CD14-positive monocyte (primary cell): ENCODE results near the gene TMEM88. TPM values are rescaled to one million over a fixed set of nuclear protein-coding genes. Genes with fewer than 3 reads are reported as not detected.

ENCODE experiments used
- DNase-seq, 3 donors: peaks; one replicate each; pipeline ENCODE4 v3.0.0-alpha.2; 2011 to 2022
- H2AFZ ChIP-seq: 2 replicates; pipeline ENCODE4 v1.6.0; 2012; ENCODE audit warnings: mild to moderate bottlenecking, low read depth, low read length, inconsistent platforms; ENCODE audit not compliant: insufficient read depth, poor library complexity, severe bottlenecking
- H3K27ac ChIP-seq, 2 donors: 1 replicate in 1 of 2; 2 replicates in 1 of 2; pipeline ENCODE4 v1.5.1; 2012 to 2013; ENCODE audit warnings: low read length in 2 of 2, control low read depth in 1 of 2, inconsistent platforms in 1 of 2, low read depth in 1 of 2, mild to moderate bottlenecking in 1 of 2
- H3K27me3 ChIP-seq, 2 donors: one replicate each; pipeline versions ENCODE4 v1.6.0 to v1.6.1; 2011 to 2013; ENCODE audit warnings: low read length in 2 of 2; ENCODE audit not compliant: control insufficient read depth in 2 of 2, insufficient read depth in 2 of 2
- H3K36me3 ChIP-seq, 2 donors: replicated peaks in 1 of 2; 1 replicate in 1 of 2; 2 replicates in 1 of 2; pipeline versions ENCODE4 v1.5.1 to v1.6.1; 2012 to 2013; ENCODE audit warnings: low read length in 2 of 2, control low read depth in 1 of 2, inconsistent platforms in 1 of 2, mild to moderate bottlenecking in 1 of 2; ENCODE audit not compliant: insufficient read depth in 2 of 2, control insufficient read depth in 1 of 2
- H3K4me1 ChIP-seq, 2 donors: 1 replicate in 1 of 2; 2 replicates in 1 of 2; pipeline versions ENCODE4 v1.5.1 to v1.6.1; 2012 to 2013; ENCODE audit warnings: low read length in 2 of 2, control low read depth in 1 of 2, inconsistent platforms in 1 of 2, mild to moderate bottlenecking in 1 of 2, moderate library complexity in 1 of 2; ENCODE audit not compliant: insufficient read depth in 2 of 2, control insufficient read depth in 1 of 2
- H3K4me2 ChIP-seq: replicated peaks from 2 replicates; pipeline ENCODE3; 2012; ENCODE audit warnings: low read length, moderate library complexity, mild to moderate bottlenecking; ENCODE audit not compliant: poor library complexity, severe bottlenecking; ENCODE audit errors: extremely low read depth
- H3K4me3 ChIP-seq, 3 experiments: fragments of 200-600 bp in 1 of 3; sonication (generic) in 1 of 3; replicated peaks in 1 of 3; 1 replicate in 2 of 3; 2 replicates in 1 of 3; pipeline ENCODE4 v1.5.1; 2011 to 2013; ENCODE audit warnings: low read length in 3 of 3, mild to moderate bottlenecking in 3 of 3, control low read depth in 2 of 3, low read depth in 2 of 3, inconsistent platforms in 1 of 3, moderate library complexity in 1 of 3
- H3K79me2 ChIP-seq: 2 replicates; pipeline ENCODE4 v1.6.0; 2012; ENCODE audit warnings: mild to moderate bottlenecking, control low read depth, inconsistent platforms, low read length, moderate library complexity; ENCODE audit not compliant: insufficient read depth
- H3K9ac ChIP-seq: 2 replicates; pipeline ENCODE4 v1.6.0; 2017; ENCODE audit warnings: low read length, mild to moderate bottlenecking; ENCODE audit not compliant: insufficient read depth, poor library complexity, severe bottlenecking
- H3K9me3 ChIP-seq, 2 donors: replicated peaks in 1 of 2; 1 replicate in 1 of 2; 2 replicates in 1 of 2; pipeline versions ENCODE4 v1.5.1 to v1.6.1; 2012 to 2013; ENCODE audit warnings: low read length in 2 of 2, control low read depth in 1 of 2; ENCODE audit not compliant: control insufficient read depth in 1 of 2, insufficient read depth in 1 of 2
- H4K20me1 ChIP-seq: 2 replicates; pipeline ENCODE4 v1.6.0; 2012; ENCODE audit warnings: mild to moderate bottlenecking, low read length, control low read depth, moderate library complexity; ENCODE audit not compliant: insufficient read depth
- H3K27ac Mint-ChIP-seq, 7 donors: one replicate each; pipeline ENCODE4 v1.8.0; 2020; ENCODE audit warnings: mild to moderate bottlenecking in 7 of 7, mixed read lengths in 7 of 7, moderate library complexity in 6 of 7, inconsistent platforms in 2 of 7
- H3K27me3 Mint-ChIP-seq, 3 donors: one replicate each; pipeline ENCODE4 v1.8.0; 2021 to 2022; ENCODE audit warnings: low read depth in 3 of 3, mild to moderate bottlenecking in 3 of 3, mixed read lengths in 3 of 3, moderate library complexity in 3 of 3, inconsistent platforms in 1 of 3
- H3K36me3 Mint-ChIP-seq, 2 donors: one replicate each; pipeline ENCODE4 v1.8.0; 2020; ENCODE audit warnings: mixed read lengths in 2 of 2, inconsistent platforms in 1 of 2, mild to moderate bottlenecking in 1 of 2
- H3K4me1 Mint-ChIP-seq: one replicate; pipeline ENCODE4 v1.8.0; 2020; ENCODE audit warnings: mild to moderate bottlenecking, mixed read lengths
- H3K4me3 Mint-ChIP-seq, 2 donors: one replicate each; pipeline ENCODE4 v1.8.0; 2020; ENCODE audit warnings: mild to moderate bottlenecking in 2 of 2, mixed read lengths in 2 of 2, moderate library complexity in 1 of 2
- H3K9me3 Mint-ChIP-seq, 7 donors: one replicate each; pipeline ENCODE4 v1.8.0; 2020 to 2022; ENCODE audit warnings: mixed read lengths in 7 of 7, mild to moderate bottlenecking in 6 of 7, moderate library complexity in 6 of 7, inconsistent platforms in 2 of 7
- WGBS: methylation state at CpG from one replicate; pipeline ENCODE4 v1.1.5; 2013; ENCODE audit warnings: missing lambda C conversion rate; ENCODE audit not compliant: insufficient coverage; 5-methylcytosine and 5-hydroxymethylcytosine counted together
- intact Hi-C, 2 donors: fragments of 100-400 bp; cut with micrococcal nuclease; formaldehyde crosslinking; loops; one replicate each; pipeline versions ENCODE4 v1.15.0 to v1.15.1; 2023
- polyA plus RNA-seq, 3 donors: library from polyadenylated mRNA; depleted of rRNA in 1 of 3; unstranded in 2 of 3; stranded (reverse) in 1 of 3; fragments of 300-500 nt in 2 of 3; fragments of >200 nt in 1 of 3; fragmentation: Illumina TruSeq in 2 of 3; gene quantifications; 1 replicate in 2 of 3; 2 replicates in 1 of 3; pipeline ENCODE4 v1.2.3, GENCODE V29; 2012 to 2021
- TF ChIP-seq, protein P1 (sequence below): fragments of 200-600 bp; IDR thresholded peaks from one replicate; pipeline ENCODE4 v1.8.0; 2022; ENCODE audit warnings: antibody characterized with exemption, mild to moderate bottlenecking

Gene TMEM88
- polyA plus RNA-seq, 3 donors = 10.2 TPM; not detected in 2

GRCh38 chr17:7843536-7844291 is 11.2 kb upstream of the TMEM88 start:
- peaks cover 51% of the 10 kb centered on the region for H4K20me1 ChIP-seq
- peaks cover 0 to 5% (median 0%) of the 10 kb centered on the region in 7 donors for H3K9me3 Mint-ChIP-seq
- peak overlapping the region; percentile 78 for H3K4me2 ChIP-seq
- TF ChIP-seq, protein P1, sequence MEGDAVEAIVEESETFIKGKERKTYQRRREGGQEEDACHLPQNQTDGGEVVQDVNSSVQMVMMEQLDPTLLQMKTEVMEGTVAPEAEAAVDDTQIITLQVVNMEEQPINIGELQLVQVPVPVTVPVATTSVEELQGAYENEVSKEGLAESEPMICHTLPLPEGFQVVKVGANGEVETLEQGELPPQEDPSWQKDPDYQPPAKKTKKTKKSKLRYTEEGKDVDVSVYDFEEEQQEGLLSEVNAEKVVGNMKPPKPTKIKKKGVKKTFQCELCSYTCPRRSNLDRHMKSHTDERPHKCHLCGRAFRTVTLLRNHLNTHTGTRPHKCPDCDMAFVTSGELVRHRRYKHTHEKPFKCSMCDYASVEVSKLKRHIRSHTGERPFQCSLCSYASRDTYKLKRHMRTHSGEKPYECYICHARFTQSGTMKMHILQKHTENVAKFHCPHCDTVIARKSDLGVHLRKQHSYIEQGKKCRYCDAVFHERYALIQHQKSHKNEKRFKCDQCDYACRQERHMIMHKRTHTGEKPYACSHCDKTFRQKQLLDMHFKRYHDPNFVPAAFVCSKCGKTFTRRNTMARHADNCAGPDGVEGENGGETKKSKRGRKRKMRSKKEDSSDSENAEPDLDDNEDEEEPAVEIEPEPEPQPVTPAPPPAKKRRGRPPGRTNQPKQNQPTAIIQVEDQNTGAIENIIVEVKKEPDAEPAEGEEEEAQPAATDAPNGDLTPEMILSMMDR = no peak
- peaks cover 33 to 36% of the 10 kb centered on the region in 2 donors for H3K36me3 ChIP-seq
- H3K79me2 ChIP-seq = peaks cover 69% of the 10 kb centered on the region
- H3K27me3 Mint-ChIP-seq = peaks cover 0 to 16% (median 6%) of the 10 kb centered on the region in 3 donors
- H3K36me3 Mint-ChIP-seq = peaks cover 40 to 64% of the 10 kb centered on the region in 2 donors
- no peaks in the 10 kb centered on the region for H3K9me3 ChIP-seq
- H3K4me1 ChIP-seq = peaks cover 39 to 41% of the 10 kb centered on the region in 2 donors
- peak; percentile 94 to 99 (median 98) for DNase-seq
- peak overlapping the region; percentile 79 to 92 (median 81) for H3K4me3 ChIP-seq
- peak overlapping the region; percentile 97 to 100 (median 100) for H3K27ac Mint-ChIP-seq
- peak overlapping the region; percentile 98 to 100 for H3K27ac ChIP-seq
- WGBS = under 1% methylated on average over 49 of the region's 61 CpGs
- H2AFZ ChIP-seq = no peak overlapping the region
- peaks cover 34% of the 10 kb centered on the region for H3K4me1 Mint-ChIP-seq
- intact Hi-C loops = loop anchor here (1.0 to 5.0 kb wide), 8 partner anchors 8 to 361 kb away; partner anchors contain the start of genes CD68 (in 2 of the 2), NAA38 (in 2 of the 2), CNTROB (in 1 of the 2) and KDM6B (in 1 of the 2)
- H3K27me3 ChIP-seq = no peaks in the 10 kb centered on the region
- peak overlapping the region; percentile 100 for H3K9ac ChIP-seq
- H3K4me3 Mint-ChIP-seq = peak overlapping the region; percentile 98 to 99

DNA sequence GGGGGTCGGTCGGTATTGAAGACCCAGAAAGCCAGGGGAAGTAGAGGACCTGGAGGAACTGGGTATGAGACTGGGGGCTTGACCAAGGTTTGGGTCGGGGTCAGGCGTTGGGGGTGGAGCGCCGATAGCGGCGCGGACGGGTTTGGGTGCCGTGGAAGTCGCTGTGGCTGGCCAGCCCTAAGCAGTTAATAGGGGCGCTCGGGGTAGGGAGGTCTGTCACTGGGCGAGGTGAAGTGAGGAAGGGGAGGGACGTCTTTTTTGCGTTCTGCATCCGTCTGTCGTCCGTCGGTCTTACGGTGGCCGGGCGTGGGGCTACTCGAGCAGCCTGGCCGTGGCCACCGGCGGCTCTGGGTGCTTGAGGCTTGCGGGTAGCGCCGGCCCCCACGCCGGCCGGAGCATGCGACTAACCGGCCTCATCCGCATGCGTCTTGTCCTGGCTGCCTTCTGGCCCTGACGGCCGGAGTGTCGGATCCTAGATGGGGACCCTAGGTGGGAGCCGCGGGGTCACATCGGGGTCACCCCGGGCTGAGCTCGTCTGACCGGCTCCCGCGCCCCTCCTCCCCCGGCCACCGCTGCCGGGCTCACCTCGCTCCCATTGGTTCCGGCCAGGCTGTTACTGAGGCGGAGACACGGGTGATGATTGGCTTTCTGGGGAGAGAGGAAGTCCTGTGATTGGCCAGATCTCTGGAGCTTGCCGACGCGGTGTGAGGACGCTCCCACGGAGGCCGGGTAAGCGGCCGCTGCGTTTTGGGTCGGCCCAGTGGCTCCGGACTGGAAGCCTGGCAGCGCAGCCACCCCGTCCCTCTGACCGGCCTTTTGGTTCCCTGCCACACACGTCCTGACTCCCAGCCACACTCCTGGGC is 10.3 kb upstream of the TMEM88 start:
- H3K36me3 Mint-ChIP-seq = peaks cover 38 to 67% of the 10 kb centered on the region in 2 donors
- no peak overlapping the region for H2AFZ ChIP-seq

More for the DNA sequence above, 10.3 kb upstream of the TMEM88 start:
- H3K27me3 ChIP-seq = no peaks in the 10 kb centered on the region
- 1% methylated on average over 64 of the region's 71 CpGs for WGBS
- DNase-seq = peak; percentile 93 to 96 (median 95)
- Mint-ChIP-seq H3K9me3 (peaks cover 0 to 5% (median 0%) of the 10 kb centered on the region in 7 donors), H3K4me1 (peaks cover 26% of the 10 kb centered on the region), H3K4me3 (peak overlapping the region; percentile 93 to 98), H3K27me3 (peaks cover 0 to 14% (median 4%) of the 10 kb centered on the region in 3 donors), H3K27ac (peak overlapping the region; percentile 97 to 100 (median 100))
- H3K4me2 ChIP-seq = peak overlapping the region; percentile 78
- H3K4me1 ChIP-seq = peaks cover 31 to 33% of the 10 kb centered on the region in 2 donors
- H4K20me1 ChIP-seq = peaks cover 55% of the 10 kb centered on the region
- TF ChIP-seq, protein P1 = no peak
- H3K27ac ChIP-seq = peak overlapping the region; percentile 98 to 100
- no peaks in the 10 kb centered on the region for H3K9me3 ChIP-seq
- H3K4me3 ChIP-seq = peak overlapping the region; percentile 66 to 92 (median 79)
- H3K9ac ChIP-seq = peak overlapping the region; percentile 100
- H3K79me2 ChIP-seq = peaks cover 61% of the 10 kb centered on the region
- peaks cover 41 to 44% of the 10 kb centered on the region in 2 donors for H3K36me3 ChIP-seq
- intact Hi-C loops = loop anchor here (1.0 to 5.0 kb wide), 7 partner anchors 9 to 362 kb away; partner anchors contain the start of genes CD68 (in 2 of the 2), CNTROB (in 1 of the 2), KDM6B (in 1 of the 2) and POLR2A (in 1 of the 2)
